CD14-positive monocyte (primary cell): ENCODE data around the gene RGMB. TPM values are rescaled to one million over a fixed set of nuclear protein-coding genes. Genes with fewer than 3 reads are reported as not detected.

Experiments
- DNase-seq, 3 donors: peaks; one replicate each; pipeline ENCODE4 v3.0.0-alpha.2; 2011 to 2022
- H2AFZ ChIP-seq: 2 replicates; pipeline ENCODE4 v1.6.0; 2012; ENCODE audit warnings: mild to moderate bottlenecking, low read depth, low read length, inconsistent platforms; ENCODE audit not compliant: insufficient read depth, poor library complexity, severe bottlenecking
- H3K27ac ChIP-seq, 2 donors: 1 replicate in 1 of 2; 2 replicates in 1 of 2; pipeline ENCODE4 v1.5.1; 2012 to 2013; ENCODE audit warnings: low read length in 2 of 2, control low read depth in 1 of 2, inconsistent platforms in 1 of 2, low read depth in 1 of 2, mild to moderate bottlenecking in 1 of 2
- H3K27me3 ChIP-seq, 2 donors: one replicate each; pipeline versions ENCODE4 v1.6.0 to v1.6.1; 2011 to 2013; ENCODE audit warnings: low read length in 2 of 2; ENCODE audit not compliant: control insufficient read depth in 2 of 2, insufficient read depth in 2 of 2
- H3K36me3 ChIP-seq, 2 donors: replicated peaks in 1 of 2; 1 replicate in 1 of 2; 2 replicates in 1 of 2; pipeline versions ENCODE4 v1.5.1 to v1.6.1; 2012 to 2013; ENCODE audit warnings: low read length in 2 of 2, control low read depth in 1 of 2, inconsistent platforms in 1 of 2, mild to moderate bottlenecking in 1 of 2; ENCODE audit not compliant: insufficient read depth in 2 of 2, control insufficient read depth in 1 of 2
- H3K4me1 ChIP-seq, 2 donors: 1 replicate in 1 of 2; 2 replicates in 1 of 2; pipeline versions ENCODE4 v1.5.1 to v1.6.1; 2012 to 2013; ENCODE audit warnings: low read length in 2 of 2, control low read depth in 1 of 2, inconsistent platforms in 1 of 2, mild to moderate bottlenecking in 1 of 2, moderate library complexity in 1 of 2; ENCODE audit not compliant: insufficient read depth in 2 of 2, control insufficient read depth in 1 of 2
- H3K4me2 ChIP-seq: replicated peaks from 2 replicates; pipeline ENCODE3; 2012; ENCODE audit warnings: low read length, moderate library complexity, mild to moderate bottlenecking; ENCODE audit not compliant: poor library complexity, severe bottlenecking; ENCODE audit errors: extremely low read depth
- H3K4me3 ChIP-seq, 3 experiments: fragments of 200-600 bp in 1 of 3; sonication (generic) in 1 of 3; replicated peaks in 1 of 3; 1 replicate in 2 of 3; 2 replicates in 1 of 3; pipeline ENCODE4 v1.5.1; 2011 to 2013; ENCODE audit warnings: low read length in 3 of 3, mild to moderate bottlenecking in 3 of 3, control low read depth in 2 of 3, low read depth in 2 of 3, inconsistent platforms in 1 of 3, moderate library complexity in 1 of 3
- H3K79me2 ChIP-seq: 2 replicates; pipeline ENCODE4 v1.6.0; 2012; ENCODE audit warnings: mild to moderate bottlenecking, control low read depth, inconsistent platforms, low read length, moderate library complexity; ENCODE audit not compliant: insufficient read depth
- H3K9ac ChIP-seq: 2 replicates; pipeline ENCODE4 v1.6.0; 2017; ENCODE audit warnings: low read length, mild to moderate bottlenecking; ENCODE audit not compliant: insufficient read depth, poor library complexity, severe bottlenecking
- H3K9me3 ChIP-seq, 2 donors: replicated peaks in 1 of 2; 1 replicate in 1 of 2; 2 replicates in 1 of 2; pipeline versions ENCODE4 v1.5.1 to v1.6.1; 2012 to 2013; ENCODE audit warnings: low read length in 2 of 2, control low read depth in 1 of 2; ENCODE audit not compliant: control insufficient read depth in 1 of 2, insufficient read depth in 1 of 2
- H4K20me1 ChIP-seq: 2 replicates; pipeline ENCODE4 v1.6.0; 2012; ENCODE audit warnings: mild to moderate bottlenecking, low read length, control low read depth, moderate library complexity; ENCODE audit not compliant: insufficient read depth
- H3K27ac Mint-ChIP-seq, 7 donors: one replicate each; pipeline ENCODE4 v1.8.0; 2020; ENCODE audit warnings: mild to moderate bottlenecking in 7 of 7, mixed read lengths in 7 of 7, moderate library complexity in 6 of 7, inconsistent platforms in 2 of 7
- H3K27me3 Mint-ChIP-seq, 3 donors: one replicate each; pipeline ENCODE4 v1.8.0; 2021 to 2022; ENCODE audit warnings: low read depth in 3 of 3, mild to moderate bottlenecking in 3 of 3, mixed read lengths in 3 of 3, moderate library complexity in 3 of 3, inconsistent platforms in 1 of 3
- H3K36me3 Mint-ChIP-seq, 2 donors: one replicate each; pipeline ENCODE4 v1.8.0; 2020; ENCODE audit warnings: mixed read lengths in 2 of 2, inconsistent platforms in 1 of 2, mild to moderate bottlenecking in 1 of 2
- H3K4me1 Mint-ChIP-seq: one replicate; pipeline ENCODE4 v1.8.0; 2020; ENCODE audit warnings: mild to moderate bottlenecking, mixed read lengths
- H3K4me3 Mint-ChIP-seq, 2 donors: one replicate each; pipeline ENCODE4 v1.8.0; 2020; ENCODE audit warnings: mild to moderate bottlenecking in 2 of 2, mixed read lengths in 2 of 2, moderate library complexity in 1 of 2
- H3K9me3 Mint-ChIP-seq, 7 donors: one replicate each; pipeline ENCODE4 v1.8.0; 2020 to 2022; ENCODE audit warnings: mixed read lengths in 7 of 7, mild to moderate bottlenecking in 6 of 7, moderate library complexity in 6 of 7, inconsistent platforms in 2 of 7
- WGBS: methylation state at CpG from one replicate; pipeline ENCODE4 v1.1.5; 2013; ENCODE audit warnings: missing lambda C conversion rate; ENCODE audit not compliant: insufficient coverage; 5-methylcytosine and 5-hydroxymethylcytosine counted together
- intact Hi-C, 2 donors: fragments of 100-400 bp; cut with micrococcal nuclease; formaldehyde crosslinking; loops; one replicate each; pipeline versions ENCODE4 v1.15.0 to v1.15.1; 2023
- polyA plus RNA-seq, 3 donors: library from polyadenylated mRNA; depleted of rRNA in 1 of 3; unstranded in 2 of 3; stranded (reverse) in 1 of 3; fragments of 300-500 nt in 2 of 3; fragments of >200 nt in 1 of 3; fragmentation: Illumina TruSeq in 2 of 3; gene quantifications; 1 replicate in 2 of 3; 2 replicates in 1 of 3; pipeline ENCODE4 v1.2.3, GENCODE V29; 2012 to 2021
- TF ChIP-seq, protein P1 (sequence below): fragments of 200-600 bp; IDR thresholded peaks from one replicate; pipeline ENCODE4 v1.8.0; 2022; ENCODE audit warnings: antibody characterized with exemption, mild to moderate bottlenecking

RGMB gene
- polyA plus RNA-seq, 3 donors = 0.12 to 0.17 TPM; not detected in 1

DNA sequence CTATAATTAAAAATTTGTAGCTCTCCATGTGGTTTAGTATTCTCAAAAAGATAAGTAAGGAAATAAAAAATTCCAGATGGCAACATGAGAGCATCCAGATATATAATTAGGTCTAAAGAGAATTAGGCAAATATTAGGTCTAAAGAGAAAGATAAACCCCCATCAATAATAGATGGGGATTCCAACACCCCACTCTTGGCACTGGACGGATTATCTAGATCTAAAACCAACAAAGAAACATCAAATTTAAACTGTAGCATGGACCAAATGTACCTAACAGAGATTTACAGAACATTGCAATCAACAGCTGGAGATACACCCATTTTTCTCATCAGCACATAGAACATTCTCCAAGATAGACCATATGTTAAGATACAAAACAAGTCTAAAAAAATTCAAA, 31.6 kb downstream of the RGMB start:
- Histone ChIP-seq H2AFZ (no peak overlapping the region), H3K27me3 (peaks cover 0 to 2% of the 10 kb centered on the region in 2 donors), H3K9me3 (peaks cover 6 to 13% of the 10 kb centered on the region in 2 donors), H3K4me1 (no peaks in the 10 kb centered on the region), H3K9ac (no peak overlapping the region), H3K79me2 (no peaks in the 10 kb centered on the region), H3K4me3 (no peak overlapping the region), H3K4me2 (no peak overlapping the region), H3K36me3 (no peaks in the 10 kb centered on the region), H4K20me1 (no peaks in the 10 kb centered on the region), H3K27ac (no peak overlapping the region)
- Mint-ChIP-seq H3K9me3 (peaks cover 11 to 29% (median 22%) of the 10 kb centered on the region in 7 donors), H3K27ac (no peak overlapping the region), H3K4me3 (no peak overlapping the region), H3K36me3 (peaks cover 0 to 2% of the 10 kb centered on the region in 2 donors), H3K27me3 (peaks cover 2 to 18% (median 8%) of the 10 kb centered on the region in 3 donors), H3K4me1 (no peaks in the 10 kb centered on the region)
- WGBS = no CpG with 5 or more reads among the region's 1 CpG
- intact Hi-C loops = no loop called here
- TF ChIP-seq, protein P1, sequence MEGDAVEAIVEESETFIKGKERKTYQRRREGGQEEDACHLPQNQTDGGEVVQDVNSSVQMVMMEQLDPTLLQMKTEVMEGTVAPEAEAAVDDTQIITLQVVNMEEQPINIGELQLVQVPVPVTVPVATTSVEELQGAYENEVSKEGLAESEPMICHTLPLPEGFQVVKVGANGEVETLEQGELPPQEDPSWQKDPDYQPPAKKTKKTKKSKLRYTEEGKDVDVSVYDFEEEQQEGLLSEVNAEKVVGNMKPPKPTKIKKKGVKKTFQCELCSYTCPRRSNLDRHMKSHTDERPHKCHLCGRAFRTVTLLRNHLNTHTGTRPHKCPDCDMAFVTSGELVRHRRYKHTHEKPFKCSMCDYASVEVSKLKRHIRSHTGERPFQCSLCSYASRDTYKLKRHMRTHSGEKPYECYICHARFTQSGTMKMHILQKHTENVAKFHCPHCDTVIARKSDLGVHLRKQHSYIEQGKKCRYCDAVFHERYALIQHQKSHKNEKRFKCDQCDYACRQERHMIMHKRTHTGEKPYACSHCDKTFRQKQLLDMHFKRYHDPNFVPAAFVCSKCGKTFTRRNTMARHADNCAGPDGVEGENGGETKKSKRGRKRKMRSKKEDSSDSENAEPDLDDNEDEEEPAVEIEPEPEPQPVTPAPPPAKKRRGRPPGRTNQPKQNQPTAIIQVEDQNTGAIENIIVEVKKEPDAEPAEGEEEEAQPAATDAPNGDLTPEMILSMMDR = no peak
- DNase-seq = no peak

DNA sequence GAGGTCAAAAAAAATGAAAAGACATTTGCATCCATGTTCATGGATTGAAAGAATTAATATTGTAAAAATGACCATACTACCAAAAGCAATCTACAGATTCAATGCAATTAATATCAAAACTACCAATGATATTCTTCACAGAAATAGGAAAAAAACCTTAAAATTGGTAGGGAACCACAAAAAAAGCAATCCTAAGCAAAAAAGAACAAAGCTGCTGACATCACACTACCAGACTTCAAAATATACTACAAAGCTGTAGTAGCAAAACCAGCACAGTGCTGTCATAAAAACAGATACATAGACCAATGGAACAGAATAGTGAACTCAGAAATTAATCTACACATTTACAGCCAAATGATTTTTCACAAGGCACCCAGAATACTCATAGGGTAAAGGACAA, 34.3 kb downstream of the RGMB start:
- H3K36me3 Mint-ChIP-seq = peaks cover 0 to 2% of the 10 kb centered on the region in 2 donors
- Histone ChIP-seq H4K20me1 (no peaks in the 10 kb centered on the region), H3K79me2 (no peaks in the 10 kb centered on the region), H3K27me3 (peaks cover 0 to 2% of the 10 kb centered on the region in 2 donors), H2AFZ (no peak overlapping the region), H3K27ac (no peak overlapping the region), H3K4me3 (no peak overlapping the region), H3K4me2 (no peak overlapping the region), H3K9me3 (peaks cover 6 to 13% of the 10 kb centered on the region in 2 donors), H3K36me3 (no peaks in the 10 kb centered on the region), H3K4me1 (no peaks in the 10 kb centered on the region), H3K9ac (no peak overlapping the region)
- H3K4me1 Mint-ChIP-seq = no peaks in the 10 kb centered on the region
- DNase-seq = no peak
- H3K27ac Mint-ChIP-seq = no peak overlapping the region
- H3K4me3 Mint-ChIP-seq = no peak overlapping the region
- TF ChIP-seq, protein P1 = no peak
- intact Hi-C loops = no loop called here
- peaks cover 11 to 29% (median 22%) of the 10 kb centered on the region in 7 donors for H3K9me3 Mint-ChIP-seq
- H3K27me3 Mint-ChIP-seq = peaks cover 0 to 12% (median 2%) of the 10 kb centered on the region in 3 donors
